ENCODE measurements around the gene FBLIM1. TPM values are rescaled to one million over a fixed set of nuclear protein-coding genes. Genes with fewer than 3 reads are reported as not detected.

The FBLIM1 gene
- total and polyA plus RNA-seq, 8 donors, result 17.5 to 128 (median 69.0) TPM

GRCh38 chr1:15808955-15809354, 50.4 kb downstream of the FBLIM1 start:
- intact Hi-C loops (cut with DNase I; ENCODE audit: low total_unique reads), result no loop called here
- WGBS, 5 donors, result 25 to 73% (median 57%) methylated on average over 1 of the region's 1 CpG
- H3K27me3 ChIP-seq, result no peaks in the 10 kb centered on the region
- no peak overlapping the region for H3K27ac ChIP-seq
- H3K4me1 ChIP-seq, result peaks cover 0 to 10% (median 5%) of the 10 kb centered on the region in 4 donors
- DNase-seq, result peak in 1 of 2 donors; percentile 31
- H3K4me3 ChIP-seq, result no peak overlapping the region
- TF ChIP-seq POLR2A (IDR thresholded peaks at IDR 0.05) (no peak), EP300 (IDR thresholded peaks at IDR 0.05) (no peak), CTCF (IDR thresholded peaks at IDR 0.05) (no peak), POLR2AphosphoS5 (IDR thresholded peaks at IDR 0.05) (no peak)
- no peaks in the 10 kb centered on the region for H3K36me3 ChIP-seq
- no peaks in the 10 kb centered on the region for H3K9me3 ChIP-seq

- intact Hi-C loops (cut with DNase I; ENCODE audit: low total_unique reads), result loop anchor here (10.0 kb wide), 1 partner anchor 185 kb away; no protein-coding TSS in a partner anchor
- H3K4me1 ChIP-seq, result peaks cover 0 to 10% (median 5%) of the 10 kb centered on the region in 4 donors
- no peaks in the 10 kb centered on the region for H3K27me3 ChIP-seq
- no peak for DNase-seq
- no peak for TF ChIP-seq EP300 (IDR thresholded peaks at IDR 0.05)
- TF ChIP-seq POLR2A (IDR thresholded peaks at IDR 0.05), result no peak
- TF ChIP-seq CTCF (IDR thresholded peaks at IDR 0.05), result no peak
- no peak for TF ChIP-seq POLR2AphosphoS5 (IDR thresholded peaks at IDR 0.05)
- H3K36me3 ChIP-seq, result no peaks in the 10 kb centered on the region
- 59 to 73% (median 63%) methylated on average over 1 of the region's 1 CpG for WGBS, 5 donors
- no peaks in the 10 kb centered on the region for H3K9me3 ChIP-seq
- no peak overlapping the region for H3K4me3 ChIP-seq
- no peak overlapping the region for H3K27ac ChIP-seq
Observed at GRCh38 chr1:15810073-15810472, 51.5 kb downstream of the FBLIM1 start.

- WGBS, 5 donors, result 70 to 86% (median 76%) methylated on average over 5 of the region's 5 CpGs
- Histone ChIP-seq H3K27me3 (no peaks in the 10 kb centered on the region), H3K4me3 (no peak overlapping the region), H3K36me3 (peaks cover 0 to 5% (median 0%) of the 10 kb centered on the region in 4 donors), H3K27ac (no peak overlapping the region), H3K4me1 (peaks cover 0 to 7% (median 4%) of the 10 kb centered on the region in 4 donors), H3K9me3 (no peaks in the 10 kb centered on the region)
- no peak for TF ChIP-seq POLR2AphosphoS5 (IDR thresholded peaks at IDR 0.05)
- TF ChIP-seq CTCF (IDR thresholded peaks at IDR 0.05), result no peak
- intact Hi-C loops (cut with DNase I; ENCODE audit: low total_unique reads), result loop anchor here (10.0 kb wide), 1 partner anchor 178 kb away; no protein-coding TSS in a partner anchor
- DNase-seq, result no peak
Observed at GRCh38 chr1:15816674-15817073, 58.1 kb downstream of the FBLIM1 start.

- intact Hi-C loops (cut with DNase I; ENCODE audit: low total_unique reads), result no loop called here
- no peaks in the 10 kb centered on the region for H3K9me3 ChIP-seq
- peaks cover 0 to 5% (median 0%) of the 10 kb centered on the region in 4 donors for H3K36me3 ChIP-seq
- no peaks in the 10 kb centered on the region for H3K27me3 ChIP-seq
- no peak overlapping the region for H3K4me3 ChIP-seq
- H3K27ac ChIP-seq, result no peak overlapping the region
- TF ChIP-seq EP300 (IDR thresholded peaks at IDR 0.05), result no peak
- DNase-seq, result no peak
- 87 to 93% (median 91%) methylated on average over 3 of the region's 3 CpGs for WGBS, 5 donors
- peaks cover 0 to 7% (median 3%) of the 10 kb centered on the region in 4 donors for H3K4me1 ChIP-seq
Observed at GRCh38 chr1:15820478-15820877, 61.9 kb downstream of the FBLIM1 start.

- peak in 1 of 2 donors; percentile 32 for DNase-seq
- Histone ChIP-seq H3K9me3 (no peaks in the 10 kb centered on the region), H3K36me3 (no peaks in the 10 kb centered on the region), H3K4me1 (peaks cover 0 to 35% (median 1%) of the 10 kb centered on the region in 4 donors), H3K27ac (peak overlapping the region in 1 of 5 donors; percentile 31), H3K4me3 (no peak overlapping the region), H3K27me3 (no peaks in the 10 kb centered on the region)
- intact Hi-C loops (cut with DNase I; ENCODE audit: low total_unique reads), result no loop called here
- TF ChIP-seq CTCF (IDR thresholded peaks at IDR 0.05) (no peak), POLR2A (IDR thresholded peaks at IDR 0.05) (no peak), EP300 (IDR thresholded peaks at IDR 0.05) (no peak), POLR2AphosphoS5 (IDR thresholded peaks at IDR 0.05) (no peak)
Observed at GRCh38 chr1:15825800-15826199, 67.2 kb downstream of the FBLIM1 start.

All from stomach (tissue), 9 donors.